HG03378 (cell line): ENCODE data around the gene SPOCD1.

ENCODE experiments used
- ATAC-seq: cut with Tn5 transposase; IDR thresholded peaks from one replicate; pipeline ENCODE4 v1.9.1; 2021; ENCODE audit warnings: mild to moderate bottlenecking, moderate library complexity; ENCODE audit not compliant: unreplicated experiment

SPOCD1 gene

GRCh38 chr1:31801458-31801857 lies 14.4 kb downstream of the SPOCD1 start:
- no peak for ATAC-seq

GRCh38 chr1:31800674-31800967 lies 15.2 kb downstream of the SPOCD1 start:
- ATAC-seq, result no peak

GRCh38 chr1:31799895-31800673 lies 15.7 kb downstream of the SPOCD1 start:
- no peak for ATAC-seq

GRCh38 chr1:31799196-31799894 lies 16.5 kb downstream of the SPOCD1 start:
- ATAC-seq, result no peak

GRCh38 chr1:31798433-31799195 lies 17.2 kb downstream of the SPOCD1 start:
- no peak for ATAC-seq

- ATAC-seq, result no peak
These were observed 17.8 kb downstream of the SPOCD1 start for GRCh38 chr1:31798086-31798432.

- no peak for ATAC-seq
These were observed 18.6 kb downstream of the SPOCD1 start for GRCh38 chr1:31797216-31797615.

- no peak for ATAC-seq
These were observed 19.1 kb downstream of the SPOCD1 start for GRCh38 chr1:31796707-31797106.

GRCh38 chr1:31795801-31796621 lies 19.8 kb downstream of the SPOCD1 start:
- no peak for ATAC-seq

- no peak for ATAC-seq
These were observed 20.6 kb downstream of the SPOCD1 start for GRCh38 chr1:31795096-31795675.

- ATAC-seq, result no peak
These were observed 22.1 kb downstream of the SPOCD1 start for GRCh38 chr1:31793586-31794285.

GRCh38 chr1:31793086-31793485 lies 22.7 kb downstream of the SPOCD1 start:
- no peak for ATAC-seq

- ATAC-seq, result no peak
These were observed 23.3 kb downstream of the SPOCD1 start for GRCh38 chr1:31792541-31792940.

- ATAC-seq, result no peak
These were observed 23.7 kb downstream of the SPOCD1 start for GRCh38 chr1:31792116-31792515.

- ATAC-seq, result no peak
These were observed 24.5 kb downstream of the SPOCD1 start for GRCh38 chr1:31791131-31791858.

GRCh38 chr1:31790641-31791091 lies 25.2 kb downstream of the SPOCD1 start:
- ATAC-seq, result no peak

- ATAC-seq, result no peak
These were observed 25.7 kb downstream of the SPOCD1 start for GRCh38 chr1:31790140-31790539.

GRCh38 chr1:31789259-31790065 lies 26.4 kb downstream of the SPOCD1 start:
- ATAC-seq, result no peak
